GM10847 (cell line): ENCODE measurements around the gene RAP1GAP2.

Experiments used
- POLR2A ChIP-seq: IDR thresholded peaks from 2 replicates; pipeline ENCODE4 v1.6.1; 2011; ENCODE audit not compliant: insufficient read length; ENCODE audit errors: extremely low read depth

The RAP1GAP2 gene

GRCh38 chr17:2828397-2829038 lies 32.3 kb downstream of the RAP1GAP2 start:
- no peak for TF ChIP-seq POLR2A

- TF ChIP-seq POLR2A: no peak
Measured at GRCh38 chr17:2830678-2831077, 34.4 kb downstream of the RAP1GAP2 start.

DNA sequence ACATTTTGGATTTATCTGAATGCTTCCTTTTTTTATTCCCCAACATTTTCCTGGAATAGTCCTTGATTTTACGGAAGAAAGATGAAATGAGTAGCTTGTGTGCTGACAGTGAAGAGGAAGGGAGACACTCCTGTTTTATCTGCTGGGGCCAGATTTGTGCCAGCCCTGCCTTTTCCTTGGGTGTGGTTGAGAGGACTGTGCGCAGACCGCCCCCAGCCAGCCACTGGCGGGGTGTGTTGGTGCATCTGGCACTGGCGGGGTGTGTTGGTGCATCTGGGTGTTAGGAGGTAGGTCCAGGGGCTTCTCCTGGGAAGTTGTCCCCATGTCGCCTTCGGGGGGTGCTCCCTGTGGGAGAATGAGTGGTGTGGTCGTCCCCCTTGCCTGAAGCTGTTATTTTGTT lies 39.5 kb downstream of the RAP1GAP2 start:
- no peak for TF ChIP-seq POLR2A

DNA sequence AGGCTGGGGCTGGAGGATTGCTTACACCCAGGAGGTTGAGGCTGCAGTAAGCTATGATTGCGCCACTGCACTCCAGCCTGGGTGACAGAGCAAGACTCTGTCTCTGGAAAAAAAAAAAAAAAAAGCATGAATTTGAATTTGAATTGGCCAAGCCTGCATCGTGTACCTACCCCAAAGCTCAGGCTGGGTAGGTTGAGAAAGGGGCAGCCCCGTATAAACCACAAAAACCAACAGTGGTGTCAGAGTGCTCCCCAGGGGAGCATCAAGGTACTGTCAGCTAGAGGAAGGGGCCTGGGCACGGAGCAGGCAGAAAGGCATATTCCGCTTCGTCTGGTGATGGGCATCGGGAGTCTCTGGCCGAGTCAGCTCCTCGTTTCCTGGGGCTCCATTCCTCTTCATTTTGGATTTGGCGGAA lies 40.9 kb downstream of the RAP1GAP2 start:
- TF ChIP-seq POLR2A: no peak

GRCh38 chr17:2841606-2842005 lies 45.4 kb downstream of the RAP1GAP2 start:
- TF ChIP-seq POLR2A: no peak

- no peak for TF ChIP-seq POLR2A
Measured at GRCh38 chr17:2842464-2842863, 46.2 kb downstream of the RAP1GAP2 start.

- TF ChIP-seq POLR2A: no peak
Measured at GRCh38 chr17:2844416-2844815, 48.2 kb downstream of the RAP1GAP2 start.

DNA sequence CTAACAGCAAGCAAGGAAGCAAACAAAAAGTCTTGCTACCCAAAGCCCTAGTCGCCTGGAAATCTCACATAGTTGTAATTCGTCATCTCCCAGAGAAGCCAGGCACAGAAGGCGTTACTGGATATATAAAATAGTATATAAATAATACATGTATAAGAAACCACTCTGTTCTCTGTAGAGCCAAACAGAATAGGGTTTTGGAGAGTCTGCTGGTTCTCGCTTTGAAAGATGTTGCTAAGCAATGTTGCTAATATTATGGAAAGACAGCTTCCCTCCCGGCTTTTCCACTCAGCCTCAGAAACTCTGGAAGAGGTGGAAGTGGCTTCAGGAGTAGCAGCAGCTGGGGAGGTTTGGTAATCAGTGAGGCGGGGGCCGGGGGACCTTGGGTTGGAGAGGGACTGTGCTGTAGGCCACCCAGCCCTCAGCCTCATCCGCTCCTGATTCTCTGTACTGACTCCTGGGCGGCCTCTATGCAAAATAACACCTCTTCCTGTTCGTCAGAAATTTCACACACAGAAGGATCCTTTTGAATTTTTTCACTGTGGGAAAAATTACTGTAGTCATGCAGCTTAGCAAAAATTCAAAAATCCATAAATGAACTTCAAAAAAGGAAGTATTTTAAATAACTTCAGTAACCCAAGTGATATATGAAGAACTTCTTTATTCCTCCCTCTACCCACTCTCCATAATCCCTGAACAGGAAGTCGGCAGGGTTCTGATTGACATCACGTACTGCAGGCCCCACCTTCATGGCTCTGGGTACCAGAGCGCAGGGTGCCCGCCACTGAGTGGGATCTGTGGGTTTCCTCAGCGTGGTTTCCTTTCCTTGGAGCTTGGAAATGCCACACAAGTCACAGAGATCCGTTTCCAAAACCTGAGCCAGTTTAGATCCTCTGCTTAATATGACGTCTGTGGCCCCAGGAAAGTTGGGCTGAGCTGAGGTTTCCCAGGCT lies 51.4 kb downstream of the RAP1GAP2 start:
- TF ChIP-seq POLR2A: no peak

DNA sequence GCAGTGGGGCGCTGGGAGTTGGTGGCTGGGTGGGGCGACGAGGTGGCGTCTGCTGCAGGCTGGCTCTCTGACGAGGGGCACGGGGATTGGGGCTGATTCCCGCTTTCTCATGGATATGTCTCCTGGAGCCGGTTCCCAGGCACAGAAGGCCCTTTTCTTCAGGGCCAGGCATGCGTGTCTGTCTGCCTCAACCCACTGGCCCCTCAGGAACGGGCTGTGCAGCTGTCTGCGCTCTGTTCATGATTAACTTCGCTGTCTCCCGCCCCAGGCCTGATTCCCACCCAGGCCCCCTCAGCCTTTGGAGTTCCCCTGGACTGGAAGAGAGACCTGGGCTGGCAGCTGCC lies 53.1 kb downstream of the RAP1GAP2 start:
- no peak for TF ChIP-seq POLR2A

- no peak for TF ChIP-seq POLR2A
Measured at GRCh38 chr17:2850991-2851390, 54.8 kb downstream of the RAP1GAP2 start.

- no peak for TF ChIP-seq POLR2A
Measured at GRCh38 chr17:2851615-2852014, 55.4 kb downstream of the RAP1GAP2 start.

GRCh38 chr17:2852221-2852620 lies 56.0 kb downstream of the RAP1GAP2 start:
- no peak for TF ChIP-seq POLR2A

DNA sequence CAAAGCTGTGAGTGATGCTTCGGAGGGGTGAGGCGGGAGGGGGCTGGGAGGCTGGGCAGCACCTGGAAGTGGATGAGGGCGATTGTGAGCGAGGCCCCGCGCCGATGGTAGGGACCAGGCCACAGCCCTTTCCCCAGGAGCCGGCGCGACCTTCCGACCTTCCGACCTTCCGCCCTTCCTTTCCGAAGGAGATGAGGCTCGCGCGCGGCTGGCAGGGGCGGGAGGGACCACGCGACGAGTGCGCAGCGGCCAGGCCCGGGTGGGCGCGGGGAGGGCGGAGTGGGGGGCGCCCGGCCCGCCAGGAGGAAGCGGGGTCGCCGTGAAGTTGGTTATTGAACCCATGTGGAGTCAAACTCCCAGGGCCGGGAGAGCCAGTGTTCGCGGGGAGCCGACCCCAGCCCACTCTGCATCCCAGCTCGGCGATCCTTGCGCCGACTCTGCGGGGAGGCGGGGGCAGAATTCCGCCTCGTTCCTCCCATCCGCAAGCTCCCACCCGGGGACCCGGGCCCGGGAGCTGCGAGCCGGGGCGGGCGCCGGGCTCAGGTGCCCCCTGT lies 56.6 kb downstream of the RAP1GAP2 start:
- TF ChIP-seq POLR2A: no peak

DNA sequence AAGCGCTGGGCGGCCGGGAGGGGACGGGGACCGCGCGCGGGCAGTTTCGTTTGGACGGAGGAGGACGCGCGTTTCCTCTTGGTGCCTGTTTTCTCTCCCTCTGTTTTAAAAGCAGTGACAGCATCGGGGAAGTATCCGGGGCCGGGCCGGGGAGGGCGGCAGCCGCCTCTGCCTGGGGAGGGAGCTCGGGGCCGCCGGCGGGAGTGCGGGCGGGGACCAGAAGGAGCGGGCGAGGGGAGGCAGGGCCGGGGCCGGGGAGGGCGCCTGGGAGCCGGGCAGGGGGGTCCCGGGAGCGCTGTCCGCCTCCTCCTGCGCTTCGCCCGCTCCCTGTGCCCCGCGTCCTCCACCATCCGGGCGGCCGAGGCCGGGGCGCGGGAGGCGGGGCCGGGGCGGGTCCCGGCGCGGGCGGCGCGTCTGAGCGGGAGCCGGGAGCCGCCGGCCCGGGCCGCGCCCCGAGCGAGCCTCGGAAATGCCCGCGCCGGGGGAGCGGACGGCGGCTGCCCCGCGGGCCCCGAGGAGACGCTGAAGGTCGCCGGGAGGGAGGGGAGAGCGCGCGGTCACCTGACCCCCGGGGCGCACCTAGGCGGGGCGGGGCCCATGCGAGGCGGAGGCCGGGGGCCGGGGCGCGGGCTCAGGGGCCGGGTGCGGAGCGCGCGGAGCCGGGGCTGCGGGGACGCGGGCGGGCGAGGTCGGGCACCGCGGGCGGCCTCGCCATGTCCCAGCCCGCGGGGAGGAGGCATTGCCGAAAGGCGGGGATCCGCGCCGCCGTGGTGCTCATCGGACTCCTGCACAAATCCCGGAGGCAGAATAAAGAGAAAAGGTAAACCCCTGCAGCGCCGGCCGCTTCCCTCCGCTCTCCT lies 57.3 kb downstream of the RAP1GAP2 start:
- no peak for TF ChIP-seq POLR2A
